ENCODE measurements around the gene IGF2R. TPM values are rescaled to one million over a fixed set of nuclear protein-coding genes. Genes with fewer than 3 reads are reported as not detected.

The IGF2R gene
- total RNA-seq, 1 experiment from 2014 or later: 127 TPM

GRCh38 chr6:160034036-160034930 lies 65.4 kb downstream of the IGF2R start:
- no peaks in the 10 kb centered on the region for H3K4me1 Mint-ChIP-seq (ENCODE audit: low read depth, unreplicated experiment)

GRCh38 chr6:160035241-160035640 lies 66.4 kb downstream of the IGF2R start:
- CTCF ChIA-PET: no interaction called here
- Mint-ChIP-seq H3K27me3 (ENCODE audit: unreplicated experiment) (no peaks in the 10 kb centered on the region), H3K4me1 (ENCODE audit: low read depth, unreplicated experiment) (no peaks in the 10 kb centered on the region), H3K36me3 (ENCODE audit: insufficient read depth, unreplicated experiment) (peaks cover 44% of the 10 kb centered on the region), H3K27ac (ENCODE audit: unreplicated experiment) (no peak overlapping the region), H3K4me3 (ENCODE audit: low read depth, unreplicated experiment) (no peak overlapping the region), H3K9me3 (ENCODE audit: low read depth, unreplicated experiment) (no peaks in the 10 kb centered on the region)
- TF ChIP-seq CTCF (IDR thresholded peaks at IDR 0.05; ENCODE audit: unreplicated experiment): no peak
- intact Hi-C loops (cut with micrococcal nuclease; ENCODE audit: unreplicated experiment): no loop called here
- no peak for DNase-seq
- no TSS peak for BruUV-seq (replicated peaks)

More at GRCh38 chr6:160034036-160034930, 65.4 kb downstream of the IGF2R start:
- no peaks in the 10 kb centered on the region for H3K9me3 Mint-ChIP-seq (ENCODE audit: low read depth, unreplicated experiment)
- no peak for DNase-seq
- TF ChIP-seq CTCF (IDR thresholded peaks at IDR 0.05; ENCODE audit: unreplicated experiment): no peak
- H3K36me3 Mint-ChIP-seq (ENCODE audit: insufficient read depth, unreplicated experiment): peaks cover 51% of the 10 kb centered on the region
- no peaks in the 10 kb centered on the region for H3K27me3 Mint-ChIP-seq (ENCODE audit: unreplicated experiment)
- CTCF ChIA-PET: no interaction called here
- no TSS peak for BruUV-seq (replicated peaks)
- H3K4me3 Mint-ChIP-seq (ENCODE audit: low read depth, unreplicated experiment): no peak overlapping the region
- H3K27ac Mint-ChIP-seq (ENCODE audit: unreplicated experiment): no peak overlapping the region
- intact Hi-C loops (cut with micrococcal nuclease; ENCODE audit: unreplicated experiment): no loop called here

- no peaks in the 10 kb centered on the region for H3K27me3 Mint-ChIP-seq (ENCODE audit: unreplicated experiment)
- H3K9me3 Mint-ChIP-seq (ENCODE audit: low read depth, unreplicated experiment): no peaks in the 10 kb centered on the region
- H3K4me3 Mint-ChIP-seq (ENCODE audit: low read depth, unreplicated experiment): no peak overlapping the region
- H3K4me1 Mint-ChIP-seq (ENCODE audit: low read depth, unreplicated experiment): no peaks in the 10 kb centered on the region
- H3K27ac Mint-ChIP-seq (ENCODE audit: unreplicated experiment): no peak overlapping the region
- H3K36me3 Mint-ChIP-seq (ENCODE audit: insufficient read depth, unreplicated experiment): peaks cover 46% of the 10 kb centered on the region
- no TSS peak for BruUV-seq (replicated peaks)
- DNase-seq: no peak
- TF ChIP-seq CTCF (IDR thresholded peaks at IDR 0.05; ENCODE audit: unreplicated experiment): no peak
- intact Hi-C loops (cut with micrococcal nuclease; ENCODE audit: unreplicated experiment): no loop called here
- CTCF ChIA-PET: no interaction called here
These were observed 66.9 kb downstream of the IGF2R start for GRCh38 chr6:160035693-160036330.

GRCh38 chr6:160036331-160036695 lies 67.4 kb downstream of the IGF2R start:
- no peak overlapping the region for H3K27ac Mint-ChIP-seq (ENCODE audit: unreplicated experiment)
- H3K4me3 Mint-ChIP-seq (ENCODE audit: low read depth, unreplicated experiment): no peak overlapping the region
- no peak for TF ChIP-seq CTCF (IDR thresholded peaks at IDR 0.05; ENCODE audit: unreplicated experiment)
- H3K4me1 Mint-ChIP-seq (ENCODE audit: low read depth, unreplicated experiment): no peaks in the 10 kb centered on the region
- intact Hi-C loops (cut with micrococcal nuclease; ENCODE audit: unreplicated experiment): no loop called here
- H3K36me3 Mint-ChIP-seq (ENCODE audit: insufficient read depth, unreplicated experiment): peaks cover 49% of the 10 kb centered on the region
- no peak for DNase-seq
- BruUV-seq (replicated peaks): no TSS peak
- no peaks in the 10 kb centered on the region for H3K27me3 Mint-ChIP-seq (ENCODE audit: unreplicated experiment)
- CTCF ChIA-PET: interaction anchor here (0.6 kb wide), 1 partner anchor 547 kb away, joined by 3 read pairs; no protein-coding TSS in a partner anchor
- H3K9me3 Mint-ChIP-seq (ENCODE audit: low read depth, unreplicated experiment): no peaks in the 10 kb centered on the region

All from Calu3 (cell line).